Occipital lobe (tissue), 2 donors: ENCODE results near the gene GPR35. TPM values are rescaled to one million over a fixed set of nuclear protein-coding genes. Genes with fewer than 3 reads are reported as not detected.

Experiments used
- small RNA-seq: library from RNA; depleted of rRNA; stranded (forward); fragments of <200 nt; gene quantifications from one replicate; pipeline ENCODE3, GENCODE V24; 2014
- total RNA-seq: library from RNA; depleted of rRNA; stranded (reverse); fragments of >200 nt; gene quantifications from one replicate; pipeline ENCODE4 v1.2.3, GENCODE V29; 2014

The GPR35 gene
- total RNA-seq, 1 donor from 2014 or later, result 0.31 TPM

Small RNA genes within 50 kb of the gene (small RNA-seq; reads per million reads assigned to genes)
- gene AC011298.3, result not detected

Other genes with a start within 250 kb of the GPR35 start
- 37.3 TPM for gene GPC1, start 189.8 kb upstream of the GPR35 start, total RNA-seq
- gene ANKMY1, start 67.5 kb upstream of the GPR35 start, total RNA-seq, result 5.6 TPM
- gene DUSP28, start 65.1 kb upstream of the GPR35 start, total RNA-seq, result 8.9 TPM
- gene RNPEPL1, start 57.0 kb upstream of the GPR35 start, total RNA-seq, result 4.4 TPM
- gene CAPN10, start 38.7 kb upstream of the GPR35 start, total RNA-seq, result 27.1 TPM
- gene AQP12B, start 57.4 kb downstream of the GPR35 start, total RNA-seq, result not detected
- gene AQP12A, start 66.4 kb downstream of the GPR35 start, total RNA-seq, result not detected
- gene KIF1A, start 194.7 kb downstream of the GPR35 start, total RNA-seq, result 219 TPM
- gene AGXT, start 243.3 kb downstream of the GPR35 start, total RNA-seq, result not detected